DND-41 (cell line): ENCODE data around the gene TMEM150A.

Source experiments
- EZH2 ChIP-seq: IDR thresholded peaks from 3 replicates; pipeline ENCODE4 v1.6.1; 2012; ENCODE audit warnings: borderline replicate concordance, low read depth, mild to moderate bottlenecking, moderate library complexity, low read length, inconsistent platforms; ENCODE audit not compliant: severe bottlenecking
- TF ChIP-seq, protein P1 (sequence below): IDR thresholded peaks from 2 replicates; pipeline ENCODE4 v1.5.1; 2012; ENCODE audit warnings: borderline replicate concordance, low read length, moderate library complexity, mild to moderate bottlenecking; ENCODE audit not compliant: poor library complexity, severe bottlenecking; ENCODE audit errors: extremely low read depth

DNA sequence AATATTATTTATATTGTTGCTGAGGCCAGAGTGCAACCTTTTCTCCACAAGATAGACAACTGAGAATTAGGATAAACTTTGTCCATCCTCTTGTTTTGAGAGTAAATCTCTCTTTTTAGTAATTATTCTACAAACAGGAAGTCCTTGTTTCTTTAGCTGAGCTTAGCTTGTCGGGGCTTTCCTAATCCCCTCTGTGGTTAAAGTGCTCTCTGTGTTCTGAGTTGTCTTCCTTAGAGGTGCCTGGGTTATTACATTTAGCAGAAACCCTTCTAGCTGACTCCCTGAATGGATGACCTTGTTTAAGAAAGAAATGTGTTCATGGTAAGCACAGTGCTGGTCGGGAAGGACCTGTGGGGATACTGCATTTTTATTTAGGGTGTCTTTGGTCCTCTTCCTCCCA is 26.2 kb upstream of the TMEM150A start:
- TF ChIP-seq, protein P1, sequence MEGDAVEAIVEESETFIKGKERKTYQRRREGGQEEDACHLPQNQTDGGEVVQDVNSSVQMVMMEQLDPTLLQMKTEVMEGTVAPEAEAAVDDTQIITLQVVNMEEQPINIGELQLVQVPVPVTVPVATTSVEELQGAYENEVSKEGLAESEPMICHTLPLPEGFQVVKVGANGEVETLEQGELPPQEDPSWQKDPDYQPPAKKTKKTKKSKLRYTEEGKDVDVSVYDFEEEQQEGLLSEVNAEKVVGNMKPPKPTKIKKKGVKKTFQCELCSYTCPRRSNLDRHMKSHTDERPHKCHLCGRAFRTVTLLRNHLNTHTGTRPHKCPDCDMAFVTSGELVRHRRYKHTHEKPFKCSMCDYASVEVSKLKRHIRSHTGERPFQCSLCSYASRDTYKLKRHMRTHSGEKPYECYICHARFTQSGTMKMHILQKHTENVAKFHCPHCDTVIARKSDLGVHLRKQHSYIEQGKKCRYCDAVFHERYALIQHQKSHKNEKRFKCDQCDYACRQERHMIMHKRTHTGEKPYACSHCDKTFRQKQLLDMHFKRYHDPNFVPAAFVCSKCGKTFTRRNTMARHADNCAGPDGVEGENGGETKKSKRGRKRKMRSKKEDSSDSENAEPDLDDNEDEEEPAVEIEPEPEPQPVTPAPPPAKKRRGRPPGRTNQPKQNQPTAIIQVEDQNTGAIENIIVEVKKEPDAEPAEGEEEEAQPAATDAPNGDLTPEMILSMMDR = no peak
- no peak for TF ChIP-seq EZH2
